Endodermal cell (in vitro differentiated cells): ENCODE results near the gene ZNF358. TPM values are rescaled to one million over a fixed set of nuclear protein-coding genes. Genes with fewer than 3 reads are reported as not detected.
A peak's percentile ranks its signal among the peaks of the same experiment; 100 is the strongest.

Source experiments
- DNase-seq: peaks from one replicate; pipeline ENCODE4 v3.0.0-alpha.2; 2017
- H3K27ac ChIP-seq: 2 replicates; pipeline ENCODE4 v1.5.1; 2013; ENCODE audit warnings: mild to moderate bottlenecking, low read depth, low read length, moderate library complexity
- H3K27me3 ChIP-seq: 2 replicates; pipeline ENCODE4 v1.6.1; 2013; ENCODE audit warnings: mild to moderate bottlenecking, low read length, moderate library complexity; ENCODE audit not compliant: insufficient read depth, control insufficient read depth, poor library complexity, severe bottlenecking
- H3K36me3 ChIP-seq: 2 replicates; pipeline ENCODE4 v1.7.0; 2013; ENCODE audit warnings: mild to moderate bottlenecking, low read length, moderate library complexity; ENCODE audit not compliant: control insufficient read depth, insufficient read depth
- H3K4me1 ChIP-seq: one replicate; pipeline ENCODE4 v1.7.0; 2013; ENCODE audit warnings: low read length; ENCODE audit not compliant: control insufficient read depth, insufficient read depth
- H3K4me3 ChIP-seq: 2 replicates; pipeline ENCODE4 v1.5.1; 2013; ENCODE audit warnings: mild to moderate bottlenecking, low read length, moderate library complexity
- H3K9ac ChIP-seq: 2 replicates; pipeline ENCODE4 v1.6.1; 2013; ENCODE audit warnings: mild to moderate bottlenecking, low read length, moderate library complexity; ENCODE audit not compliant: poor library complexity, severe bottlenecking; ENCODE audit errors: extremely low read depth
- H3K9me3 ChIP-seq: 2 replicates; pipeline ENCODE4 v1.6.1; 2013; ENCODE audit warnings: mild to moderate bottlenecking, low read length, moderate library complexity; ENCODE audit not compliant: control insufficient read depth
- H3K27ac Mint-ChIP-seq: 2 replicates; pipeline ENCODE4 v1.8.0; 2020; ENCODE audit warnings: mixed read lengths
- H3K27me3 Mint-ChIP-seq: 2 replicates; pipeline ENCODE4 v1.8.0; 2021; ENCODE audit warnings: mild to moderate bottlenecking, mixed read lengths; ENCODE audit not compliant: insufficient read depth
- H3K36me3 Mint-ChIP-seq: 2 replicates; pipeline ENCODE4 v1.8.0; 2020; ENCODE audit warnings: low read depth, mixed read lengths
- H3K4me1 Mint-ChIP-seq: 2 replicates; pipeline ENCODE4 v1.8.0; 2020; ENCODE audit warnings: mixed read lengths
- H3K4me3 Mint-ChIP-seq: 2 replicates; pipeline ENCODE4 v1.8.0; 2020; ENCODE audit warnings: mild to moderate bottlenecking, moderate library complexity, mixed read lengths
- H3K9me3 Mint-ChIP-seq: 2 replicates; pipeline ENCODE4 v1.8.0; 2020; ENCODE audit warnings: mild to moderate bottlenecking, mixed read lengths
- WGBS, 2 experiments: methylation state at CpG; one replicate each; pipeline versions ENCODE4 v1.1.5 to v1.1.7; 2013; ENCODE audit warnings: missing lambda C conversion rate in 2 of 2, mixed read lengths in 1 of 2; ENCODE audit not compliant: insufficient coverage in 1 of 2, insufficient read length in 1 of 2; 5-methylcytosine and 5-hydroxymethylcytosine counted together
- total RNA-seq, 2 donors: library from RNA; stranded (reverse); fragmentation: NEBNext Ultra II Directional in 1 of 2; extraction: Animal tissue kit (Norgen Biotek cat#: 25700) in 1 of 2; gene quantifications; 2 replicates in 1 of 2; 3 replicates in 1 of 2; pipeline ENCODE4 v1.2.1, GENCODE V29; 2021
- TF ChIP-seq, protein P1 (sequence below): fragments of 200-600 bp; sonication (generic); conservative IDR thresholded peaks from 2 replicates; pipeline ENCODE4 v1.5.0; 2021; ENCODE audit warnings: antibody characterized with exemption, mild to moderate bottlenecking

ZNF358 gene
- total RNA-seq, 2 donors from 2014 or later, result 45.9 to 53.2 TPM

DNA sequence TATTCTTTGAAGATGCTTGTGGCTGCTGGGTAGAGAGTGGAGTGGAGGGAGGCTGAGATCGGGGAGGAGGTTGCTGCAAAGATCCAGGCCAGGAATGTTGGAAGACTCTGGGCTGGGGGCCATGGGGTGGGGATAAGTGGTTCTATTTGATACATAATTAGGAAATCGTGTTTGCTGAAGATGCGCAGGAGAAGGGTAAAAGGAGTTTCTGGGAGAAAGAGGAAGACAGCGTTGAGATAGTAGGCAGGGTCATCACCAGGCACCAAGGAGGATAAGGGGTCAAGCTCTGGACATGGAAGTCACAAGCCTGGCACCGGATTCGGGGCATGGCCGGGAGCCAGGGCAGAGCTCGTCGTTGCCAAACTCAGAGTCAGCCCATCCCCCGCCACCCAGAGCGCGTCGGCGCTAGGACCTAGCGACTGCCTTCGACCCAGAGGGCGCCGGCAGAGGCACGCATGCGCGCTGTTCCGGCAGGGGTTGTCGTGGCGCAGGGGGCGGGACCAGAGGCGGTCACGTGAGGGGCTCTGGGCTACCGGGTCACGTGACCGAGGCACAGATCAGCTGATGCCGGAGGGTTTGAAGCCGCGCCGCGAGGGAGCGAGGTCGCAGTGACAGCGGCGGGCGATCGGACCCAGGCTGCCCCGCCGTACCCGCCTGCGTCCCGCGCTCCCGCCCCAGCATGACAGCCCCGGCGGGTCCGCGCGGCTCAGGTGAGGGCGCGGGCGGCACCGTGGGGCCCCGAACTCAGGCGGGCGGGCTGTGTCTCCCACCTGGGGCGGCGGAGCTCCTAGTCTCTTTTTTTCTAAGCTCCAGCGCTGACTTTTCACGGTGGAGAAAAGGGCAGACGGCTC, 6.4 kb downstream of the ZNF358 start, which contains the start of gene MCOLN1:
Gene MCOLN1 (plus strand): TSS at position 553 of the 851 bp plus-strand sequence. CDS start 127 bp downstream, at position 680.
- Mint-ChIP-seq H3K4me3 (peak within 1 kb of the TSS; percentile 68), H3K27ac (peak within 1 kb of the TSS; percentile 14), H3K4me1 (peaks cover 7% of the 10 kb centered on the region), H3K36me3 (peaks cover 22% of the 10 kb centered on the region), H3K27me3 (no peaks in the 10 kb centered on the region), H3K9me3 (no peaks in the 10 kb centered on the region)
- TF ChIP-seq, protein P1, sequence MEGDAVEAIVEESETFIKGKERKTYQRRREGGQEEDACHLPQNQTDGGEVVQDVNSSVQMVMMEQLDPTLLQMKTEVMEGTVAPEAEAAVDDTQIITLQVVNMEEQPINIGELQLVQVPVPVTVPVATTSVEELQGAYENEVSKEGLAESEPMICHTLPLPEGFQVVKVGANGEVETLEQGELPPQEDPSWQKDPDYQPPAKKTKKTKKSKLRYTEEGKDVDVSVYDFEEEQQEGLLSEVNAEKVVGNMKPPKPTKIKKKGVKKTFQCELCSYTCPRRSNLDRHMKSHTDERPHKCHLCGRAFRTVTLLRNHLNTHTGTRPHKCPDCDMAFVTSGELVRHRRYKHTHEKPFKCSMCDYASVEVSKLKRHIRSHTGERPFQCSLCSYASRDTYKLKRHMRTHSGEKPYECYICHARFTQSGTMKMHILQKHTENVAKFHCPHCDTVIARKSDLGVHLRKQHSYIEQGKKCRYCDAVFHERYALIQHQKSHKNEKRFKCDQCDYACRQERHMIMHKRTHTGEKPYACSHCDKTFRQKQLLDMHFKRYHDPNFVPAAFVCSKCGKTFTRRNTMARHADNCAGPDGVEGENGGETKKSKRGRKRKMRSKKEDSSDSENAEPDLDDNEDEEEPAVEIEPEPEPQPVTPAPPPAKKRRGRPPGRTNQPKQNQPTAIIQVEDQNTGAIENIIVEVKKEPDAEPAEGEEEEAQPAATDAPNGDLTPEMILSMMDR, result no peak
- no peaks in the 10 kb centered on the region for H3K27me3 ChIP-seq
- DNase-seq, result peak; percentile 99
- WGBS, 2 experiments, result 1 to 3% methylated on average over 37 to 65 of the region's 65 CpGs
- H3K27ac ChIP-seq, result no peak within 1 kb of the TSS
- no peaks in the 10 kb centered on the region for H3K9me3 ChIP-seq
- peak within 1 kb of the TSS; percentile 64 for H3K9ac ChIP-seq
- H3K4me1 ChIP-seq, result peaks cover 7% of the 10 kb centered on the region
- peaks cover 4% of the 10 kb centered on the region for H3K36me3 ChIP-seq
- peak within 1 kb of the TSS; percentile 94 for H3K4me3 ChIP-seq

DNA sequence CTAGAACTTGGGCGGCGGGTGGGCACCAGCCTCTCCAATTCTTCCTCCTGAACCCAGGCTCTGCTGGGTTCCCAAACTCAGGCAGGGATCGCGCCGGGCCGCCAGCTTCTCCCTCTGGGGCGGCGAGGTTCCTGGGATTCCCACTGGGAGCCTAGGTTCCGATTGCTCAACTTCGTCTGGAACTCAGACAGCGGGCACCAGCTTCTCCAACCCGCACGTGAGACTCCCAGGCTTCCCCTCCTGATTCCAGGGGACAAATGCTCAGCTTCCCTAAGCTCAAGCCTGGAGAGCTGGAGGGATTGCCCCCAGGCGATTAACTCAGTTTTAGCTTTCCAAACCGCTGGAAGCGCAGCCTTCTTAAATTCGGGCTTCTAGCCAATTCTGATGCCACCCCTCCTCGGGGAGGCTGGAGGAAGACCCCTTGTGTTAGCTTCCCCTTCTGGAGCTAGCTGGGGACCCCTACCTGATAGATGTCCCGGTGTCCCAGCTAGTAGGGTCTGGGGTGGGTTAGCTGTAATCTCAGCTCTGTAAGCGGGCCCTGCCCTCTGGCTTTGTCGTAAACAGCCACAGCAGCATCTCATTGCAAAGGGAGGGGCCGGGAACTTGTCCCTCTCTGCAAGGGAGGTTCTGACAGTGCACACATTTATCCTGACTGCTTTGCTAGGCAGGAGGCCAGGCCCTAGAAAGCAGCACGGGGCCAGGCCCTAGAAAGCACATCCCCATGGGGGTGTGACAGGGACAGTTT, 7.2 kb downstream of the ZNF358 start:
- TF ChIP-seq, protein P1, result no peak
- no peaks in the 10 kb centered on the region for H3K27me3 Mint-ChIP-seq
- peaks cover 5% of the 10 kb centered on the region for H3K4me1 Mint-ChIP-seq
- peaks cover 4% of the 10 kb centered on the region for H3K36me3 ChIP-seq
- H3K27ac ChIP-seq, result no peak overlapping the region
- H3K27ac Mint-ChIP-seq, result no peak overlapping the region
- H3K4me3 Mint-ChIP-seq, result peak overlapping the region; percentile 68
- no peaks in the 10 kb centered on the region for H3K27me3 ChIP-seq
- H3K9ac ChIP-seq, result peak overlapping the region; percentile 64
- H3K4me1 ChIP-seq, result peaks cover 7% of the 10 kb centered on the region
- H3K9me3 ChIP-seq, result no peaks in the 10 kb centered on the region
- no peaks in the 10 kb centered on the region for H3K9me3 Mint-ChIP-seq
- no peak for DNase-seq
- H3K4me3 ChIP-seq, result peak overlapping the region; percentile 94
- WGBS, 2 experiments, result 17 to 18% methylated on average over 20 to 23 of the region's 23 CpGs
- peaks cover 19% of the 10 kb centered on the region for H3K36me3 Mint-ChIP-seq

DNA sequence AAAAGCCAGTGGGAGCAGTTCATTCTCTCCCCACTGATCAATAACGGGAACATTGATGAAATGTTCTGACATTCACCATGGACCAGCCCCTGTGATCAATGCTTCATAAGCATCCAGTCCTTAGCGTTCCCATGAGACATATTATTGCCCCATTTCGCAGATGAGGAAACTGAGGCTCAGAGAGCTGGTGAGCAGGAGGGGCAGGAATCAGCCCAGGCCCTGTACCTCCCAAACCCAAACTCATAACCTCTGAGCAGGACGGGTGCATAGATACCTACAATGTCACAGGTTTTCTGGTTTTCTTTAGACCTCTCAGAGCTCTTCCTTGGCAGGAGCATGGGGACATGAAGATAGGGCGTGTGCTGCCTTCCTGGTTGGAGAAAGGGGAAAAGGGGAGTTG, 8.6 kb downstream of the ZNF358 start:
- 91 to 98% methylated on average over 5 of the region's 5 CpGs for WGBS, 2 experiments
- Mint-ChIP-seq H3K36me3 (peaks cover 22% of the 10 kb centered on the region), H3K4me3 (no peak overlapping the region), H3K27ac (no peak overlapping the region), H3K9me3 (no peaks in the 10 kb centered on the region), H3K27me3 (no peaks in the 10 kb centered on the region), H3K4me1 (peaks cover 5% of the 10 kb centered on the region)
- Histone ChIP-seq H3K4me1 (peaks cover 7% of the 10 kb centered on the region), H3K9me3 (no peaks in the 10 kb centered on the region), H3K9ac (no peak overlapping the region), H3K4me3 (no peak overlapping the region), H3K27ac (no peak overlapping the region), H3K36me3 (peaks cover 4% of the 10 kb centered on the region), H3K27me3 (no peaks in the 10 kb centered on the region)
- DNase-seq, result no peak
- TF ChIP-seq, protein P1, result no peak
